PC-3 (cell line): ENCODE data around the gene MAML3. TPM values are rescaled to one million over a fixed set of nuclear protein-coding genes. Genes with fewer than 3 reads are reported as not detected.

ENCODE experiments used
- ATAC-seq: fragments of 200-7000 bp; cut with Tn5 transposase; 2 replicates; pipeline ENCODE4 v1.9.1; 2020; ENCODE audit warnings: mild to moderate bottlenecking, moderate library complexity
- BruUV-seq: library from RNA; stranded (reverse); fragments of 400-500 nt; replicated peaks from 2 replicates; lab custom pipeline; 2021; lab: Mats Ljungman, UMichigan
- CTCF ChIA-PET: fragments of 300-600 bp; sonication (Branson Sonifier 250); formaldehyde crosslinking; loops from one replicate; lab custom pipeline; 2022; ENCODE audit warnings: antibody characterized with exemption; lab: Charles Lee
- POLR2A ChIA-PET: fragments of 300-600 bp; sonication (Branson Sonifier 250); formaldehyde crosslinking; loops from one replicate; lab custom pipeline; 2022; ENCODE audit warnings: antibody characterized with exemption; ENCODE audit not compliant: unreplicated experiment; lab: Charles Lee
- DNase-seq: peaks from one replicate; pipeline ENCODE4 v3.0.0-alpha.2; 2015
- H2AFZ ChIP-seq: fragments of 300-600 bp; sonication (generic); 2 replicates; pipeline ENCODE4 v1.6.0; 2016; ENCODE audit warnings: antibody characterized with exemption, low read length
- H3F3A ChIP-seq: fragments of 300-600 bp; sonication (generic); one replicate; pipeline ENCODE4 v1.6.0; 2017; ENCODE audit warnings: antibody characterized with exemption, low read length, control low read depth, mild to moderate bottlenecking; ENCODE audit not compliant: unreplicated experiment
- H3K27ac ChIP-seq: fragments of 300-600 bp; sonication (generic); 2 replicates; pipeline ENCODE4 v1.5.1; 2016; ENCODE audit warnings: mild to moderate bottlenecking, low read length
- H3K27me3 ChIP-seq: fragments of 300-600 bp; sonication (generic); 2 replicates; pipeline ENCODE4 v1.6.1; 2016; ENCODE audit warnings: low read length, mixed read lengths
- H3K36me3 ChIP-seq: fragments of 300-600 bp; sonication (generic); 2 replicates; pipeline ENCODE4 v1.6.1; 2016; ENCODE audit warnings: low read depth, mixed run types, low read length, mixed read lengths
- H3K4me1 ChIP-seq: fragments of 300-600 bp; sonication (generic); 2 replicates; pipeline ENCODE4 v1.5.1; 2016; ENCODE audit warnings: low read length; ENCODE audit not compliant: insufficient read depth
- H3K4me2 ChIP-seq: fragments of 300-600 bp; sonication (generic); 2 replicates; pipeline ENCODE4 v1.6.0; 2016; ENCODE audit warnings: low read length
- H3K4me3 ChIP-seq: fragments of 300-600 bp; sonication (generic); 2 replicates; pipeline ENCODE4 v1.5.1; 2016; ENCODE audit warnings: mild to moderate bottlenecking, low read length, mixed read lengths
- H3K79me2 ChIP-seq: fragments of 300-600 bp; sonication (generic); 2 replicates; pipeline ENCODE4 v1.6.1; 2017; ENCODE audit warnings: low read length, mixed read lengths
- H3K9ac ChIP-seq: fragments of 300-600 bp; sonication (generic); 2 replicates; pipeline ENCODE4 v1.6.0; 2016; ENCODE audit warnings: mild to moderate bottlenecking, low read length
- H3K9me2 ChIP-seq: fragments of 300-600 bp; sonication (generic); replicated peaks from 2 replicates; pipeline ENCODE4 v1.6.1; 2016; ENCODE audit warnings: mixed run types, low read length, mixed read lengths
- H3K9me3 ChIP-seq: fragments of 300-600 bp; sonication (generic); 2 replicates; pipeline ENCODE4 v1.6.1; 2016; ENCODE audit warnings: low read length, mixed read lengths
- H4K20me1 ChIP-seq: fragments of 300-600 bp; sonication (generic); 2 replicates; pipeline ENCODE4 v1.6.1; 2016; ENCODE audit warnings: low read length, mixed read lengths
- EZH2 ChIP-seq: fragments of 300-600 bp; sonication (generic); IDR thresholded peaks from one replicate; pipeline ENCODE4 v1.6.1; 2017; ENCODE audit warnings: antibody characterized with exemption, mild to moderate bottlenecking, low read length; ENCODE audit not compliant: unreplicated experiment
- EZH2phosphoT487 ChIP-seq: fragments of 300-600 bp; sonication (generic); IDR thresholded peaks from 2 replicates; pipeline ENCODE4 v1.6.1; 2018; ENCODE audit warnings: mild to moderate bottlenecking, antibody characterized with exemption, low read length, borderline replicate concordance
- intact Hi-C: fragments of 100-400 bp; cut with micrococcal nuclease; formaldehyde crosslinking; loops from 2 replicates; pipeline ENCODE4 v1.9.0; 2023
- total RNA-seq: library from RNA; depleted of rRNA; stranded (reverse); fragments of >200 nt; gene quantifications from 2 replicates; pipeline ENCODE4 v1.2.3, GENCODE V29; 2014
- TF ChIP-seq, protein P1 (sequence below): fragments of 300-600 bp; sonication (generic); conservative IDR thresholded peaks from 2 replicates; pipeline ENCODE4 v1.5.1; 2017; ENCODE audit warnings: antibody characterized with exemption, low read depth, mild to moderate bottlenecking, low read length

The MAML3 gene
- total RNA-seq, 1 experiment from 2014 or later, result 4.3 TPM

DNA sequence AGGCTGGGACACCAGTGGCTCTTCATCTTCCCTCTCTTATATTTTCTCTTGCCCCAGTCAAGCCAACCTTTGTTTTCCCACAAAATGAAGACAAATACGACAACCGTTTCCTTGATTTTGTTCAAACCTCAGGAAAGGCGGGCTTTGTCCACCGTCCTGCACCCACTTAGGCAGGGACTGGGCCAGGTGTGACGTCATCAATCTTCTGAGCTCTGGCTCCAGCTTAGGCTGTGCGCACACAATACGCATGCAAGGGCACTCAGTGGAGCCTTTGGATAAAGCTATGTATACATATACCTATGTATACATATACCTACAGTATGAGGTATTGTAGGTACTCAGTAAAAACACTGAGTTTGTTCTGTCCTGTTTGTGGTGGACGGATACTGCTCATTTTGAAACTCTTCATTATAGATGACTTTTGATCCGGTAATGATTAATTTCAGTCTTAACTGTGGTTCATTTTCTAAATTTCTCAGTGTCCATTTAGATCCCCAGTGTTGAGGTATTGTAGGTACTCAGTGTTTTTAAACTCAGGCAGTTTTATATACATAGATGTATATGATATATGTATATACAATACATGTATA lies 293.5 kb downstream of the MAML3 start:
- ATAC-seq (no peak), DNase-seq (no peak)
- H3K36me3 ChIP-seq, result no peaks in the 10 kb centered on the region
- TF ChIP-seq, protein P1, sequence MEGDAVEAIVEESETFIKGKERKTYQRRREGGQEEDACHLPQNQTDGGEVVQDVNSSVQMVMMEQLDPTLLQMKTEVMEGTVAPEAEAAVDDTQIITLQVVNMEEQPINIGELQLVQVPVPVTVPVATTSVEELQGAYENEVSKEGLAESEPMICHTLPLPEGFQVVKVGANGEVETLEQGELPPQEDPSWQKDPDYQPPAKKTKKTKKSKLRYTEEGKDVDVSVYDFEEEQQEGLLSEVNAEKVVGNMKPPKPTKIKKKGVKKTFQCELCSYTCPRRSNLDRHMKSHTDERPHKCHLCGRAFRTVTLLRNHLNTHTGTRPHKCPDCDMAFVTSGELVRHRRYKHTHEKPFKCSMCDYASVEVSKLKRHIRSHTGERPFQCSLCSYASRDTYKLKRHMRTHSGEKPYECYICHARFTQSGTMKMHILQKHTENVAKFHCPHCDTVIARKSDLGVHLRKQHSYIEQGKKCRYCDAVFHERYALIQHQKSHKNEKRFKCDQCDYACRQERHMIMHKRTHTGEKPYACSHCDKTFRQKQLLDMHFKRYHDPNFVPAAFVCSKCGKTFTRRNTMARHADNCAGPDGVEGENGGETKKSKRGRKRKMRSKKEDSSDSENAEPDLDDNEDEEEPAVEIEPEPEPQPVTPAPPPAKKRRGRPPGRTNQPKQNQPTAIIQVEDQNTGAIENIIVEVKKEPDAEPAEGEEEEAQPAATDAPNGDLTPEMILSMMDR, result no peak
- TF ChIP-seq EZH2 (no peak), EZH2phosphoT487 (no peak)
- no peak overlapping the region for H3K4me2 ChIP-seq
- no peaks in the 10 kb centered on the region for H3K9me3 ChIP-seq
- ChIA-PET CTCF (no interaction called here), POLR2A (no interaction called here)
- H3F3A ChIP-seq, result no peaks in the 10 kb centered on the region
- no peaks in the 10 kb centered on the region for H3K27me3 ChIP-seq
- H2AFZ ChIP-seq, result no peak overlapping the region
- H3K4me3 ChIP-seq, result no peak overlapping the region
- H3K9ac ChIP-seq, result no peak overlapping the region
- intact Hi-C loops, result loop anchor here (10.0 kb wide), 1 partner anchor 144 kb away; no protein-coding TSS in a partner anchor
- no peaks in the 10 kb centered on the region for H3K9me2 ChIP-seq
- no peak overlapping the region for H3K27ac ChIP-seq
- H3K4me1 ChIP-seq, result peaks cover 25% of the 10 kb centered on the region
- BruUV-seq, result no TSS peak
- no peaks in the 10 kb centered on the region for H3K79me2 ChIP-seq
- no peaks in the 10 kb centered on the region for H4K20me1 ChIP-seq

DNA sequence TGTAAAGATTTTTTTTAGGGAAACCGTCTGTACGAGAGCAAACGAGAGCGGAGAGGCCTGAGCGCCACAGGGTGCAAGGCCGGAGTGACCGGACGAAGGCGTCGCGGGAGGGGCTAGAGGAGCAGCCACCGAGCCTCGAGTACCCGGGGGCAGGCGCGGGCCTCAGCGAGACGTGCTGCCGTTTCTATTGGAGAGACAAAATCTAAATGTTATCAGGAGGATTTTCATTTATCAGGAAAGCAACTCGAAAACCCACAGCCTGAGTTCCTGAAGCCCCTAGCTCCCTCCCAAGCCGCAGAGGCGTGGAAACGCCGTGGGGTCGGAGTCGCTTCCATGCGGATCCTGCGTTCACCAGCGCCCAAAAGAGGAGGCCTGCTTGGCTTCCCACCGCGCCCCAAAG lies 294.1 kb downstream of the MAML3 start:
- H3K36me3 ChIP-seq, result no peaks in the 10 kb centered on the region
- BruUV-seq, result no TSS peak
- H3K4me1 ChIP-seq, result peaks cover 20% of the 10 kb centered on the region
- H3K79me2 ChIP-seq, result no peaks in the 10 kb centered on the region
- no peak overlapping the region for H3K4me2 ChIP-seq
- no peak overlapping the region for H3K4me3 ChIP-seq
- DNase-seq, result no peak
- H3F3A ChIP-seq, result no peaks in the 10 kb centered on the region
- no peaks in the 10 kb centered on the region for H3K9me2 ChIP-seq
- no peak overlapping the region for H3K27ac ChIP-seq
- H3K27me3 ChIP-seq, result no peaks in the 10 kb centered on the region
- ATAC-seq, result no peak
- H4K20me1 ChIP-seq, result no peaks in the 10 kb centered on the region
- intact Hi-C loops, result loop anchor here (10.0 kb wide), 1 partner anchor 145 kb away; no protein-coding TSS in a partner anchor
- no peaks in the 10 kb centered on the region for H3K9me3 ChIP-seq
- ChIA-PET POLR2A (no interaction called here), CTCF (no interaction called here)
- TF ChIP-seq, protein P1, result no peak
- no peak for TF ChIP-seq EZH2
- TF ChIP-seq EZH2phosphoT487, result no peak
- H3K9ac ChIP-seq, result no peak overlapping the region
- H2AFZ ChIP-seq, result no peak overlapping the region

DNA sequence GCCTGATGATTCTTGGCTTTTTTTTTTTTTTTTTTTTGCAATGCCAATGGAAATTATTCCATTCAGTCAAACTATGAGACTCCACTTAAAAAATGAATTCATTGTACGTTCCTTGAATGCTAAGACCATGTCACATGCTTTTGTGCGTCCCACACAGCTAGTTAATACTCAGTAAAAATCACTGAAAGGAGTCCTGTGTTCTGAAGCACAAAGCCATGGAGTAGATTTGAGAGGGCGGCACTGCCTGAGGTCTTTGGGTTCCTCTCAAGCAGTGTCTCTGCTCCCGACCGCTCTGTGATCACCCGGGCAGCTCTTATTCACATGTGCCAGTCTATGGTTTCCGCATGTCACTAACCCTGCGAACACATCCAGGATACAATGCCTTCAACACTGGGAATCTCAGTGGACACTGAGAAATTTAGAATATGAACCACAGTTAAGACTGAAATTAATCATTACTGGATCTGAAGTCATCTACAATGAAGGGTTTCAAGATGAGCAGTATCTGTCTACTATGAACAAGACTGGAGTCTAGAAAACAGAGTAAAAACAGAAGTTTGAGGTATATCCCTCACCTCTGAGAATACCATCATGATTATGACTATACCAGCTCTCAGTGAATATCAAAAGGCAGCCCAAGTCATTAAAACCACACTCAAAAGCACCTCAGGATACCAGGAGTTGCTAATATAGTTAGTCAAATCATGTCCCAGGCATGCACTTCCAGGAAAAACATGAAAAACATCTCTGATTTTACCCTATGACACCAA lies 295.4 kb downstream of the MAML3 start:
- Histone ChIP-seq H3K4me3 (no peak overlapping the region), H4K20me1 (no peaks in the 10 kb centered on the region), H3K9me2 (no peaks in the 10 kb centered on the region), H3K4me2 (no peak overlapping the region), H3K27ac (no peak overlapping the region), H3K36me3 (no peaks in the 10 kb centered on the region), H3K27me3 (no peaks in the 10 kb centered on the region), H2AFZ (no peak overlapping the region), H3K4me1 (peaks cover 17% of the 10 kb centered on the region), H3K9me3 (no peaks in the 10 kb centered on the region), H3K9ac (no peak overlapping the region), H3F3A (no peaks in the 10 kb centered on the region), H3K79me2 (no peaks in the 10 kb centered on the region)
- no peak for DNase-seq
- intact Hi-C loops, result no loop called here
- POLR2A ChIA-PET, result no interaction called here
- TF ChIP-seq, protein P1, result no peak
- no peak for TF ChIP-seq EZH2
- TF ChIP-seq EZH2phosphoT487, result no peak
- no TSS peak for BruUV-seq
- CTCF ChIA-PET, result no interaction called here
- ATAC-seq, result no peak
